ENCODE data around the gene ZNF439. TPM values are rescaled to one million over a fixed set of nuclear protein-coding genes. Genes with fewer than 3 reads are reported as not detected.
"Not testable (repeated sequence)": the region's sequence is repeated elsewhere in the genome, so short reads cannot be mapped to it uniquely, and the experiment has no call there.

Gene ZNF439
- total RNA-seq, 4 donors from 2014 or later, result 0.42 to 0.68 (median 0.46) TPM; not detected in 1

DNA sequence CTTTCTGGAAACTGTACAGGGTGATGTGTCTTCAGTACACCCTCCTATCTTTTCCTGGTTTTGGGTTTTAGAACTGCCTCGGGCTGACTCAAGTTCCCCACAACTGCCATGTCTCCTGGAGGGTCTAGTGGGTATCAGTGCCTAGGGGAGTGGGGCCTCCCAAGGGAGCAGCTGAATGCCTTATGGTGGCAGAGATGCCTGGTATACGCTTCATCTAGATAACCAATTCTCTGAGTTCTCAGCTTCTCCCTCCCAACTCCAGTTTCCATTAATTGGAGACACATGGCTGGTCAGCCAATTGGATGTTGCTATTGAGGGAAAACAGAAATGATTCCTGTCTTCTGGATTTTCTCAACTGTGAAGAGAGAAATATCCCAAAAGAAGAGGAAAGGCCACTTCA lies 12.8 kb downstream of the ZNF439 start:
- Histone ChIP-seq H3K9me3 (no peaks in the 10 kb centered on the region), H3K4me1 (no peaks in the 10 kb centered on the region), H3K27ac (no peak overlapping the region), H3K36me3 (no peaks in the 10 kb centered on the region), H3K4me3 (no peak overlapping the region), H3K27me3 (no peaks in the 10 kb centered on the region)
- TF ChIP-seq, protein P1, sequence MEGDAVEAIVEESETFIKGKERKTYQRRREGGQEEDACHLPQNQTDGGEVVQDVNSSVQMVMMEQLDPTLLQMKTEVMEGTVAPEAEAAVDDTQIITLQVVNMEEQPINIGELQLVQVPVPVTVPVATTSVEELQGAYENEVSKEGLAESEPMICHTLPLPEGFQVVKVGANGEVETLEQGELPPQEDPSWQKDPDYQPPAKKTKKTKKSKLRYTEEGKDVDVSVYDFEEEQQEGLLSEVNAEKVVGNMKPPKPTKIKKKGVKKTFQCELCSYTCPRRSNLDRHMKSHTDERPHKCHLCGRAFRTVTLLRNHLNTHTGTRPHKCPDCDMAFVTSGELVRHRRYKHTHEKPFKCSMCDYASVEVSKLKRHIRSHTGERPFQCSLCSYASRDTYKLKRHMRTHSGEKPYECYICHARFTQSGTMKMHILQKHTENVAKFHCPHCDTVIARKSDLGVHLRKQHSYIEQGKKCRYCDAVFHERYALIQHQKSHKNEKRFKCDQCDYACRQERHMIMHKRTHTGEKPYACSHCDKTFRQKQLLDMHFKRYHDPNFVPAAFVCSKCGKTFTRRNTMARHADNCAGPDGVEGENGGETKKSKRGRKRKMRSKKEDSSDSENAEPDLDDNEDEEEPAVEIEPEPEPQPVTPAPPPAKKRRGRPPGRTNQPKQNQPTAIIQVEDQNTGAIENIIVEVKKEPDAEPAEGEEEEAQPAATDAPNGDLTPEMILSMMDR (IDR thresholded peaks at IDR 0.05 in 4 of 5, conservative IDR thresholded peaks at IDR 0.05 in 1 of 5), result no peak
- no peak for TF ChIP-seq POLR2A (IDR thresholded peaks at IDR 0.05)
- DNase-seq (no peak), ATAC-seq (no peak)
- intact Hi-C loops (cut with DNase I; ENCODE audit: low total_unique reads), result no loop called here
- in situ Hi-C loops (cut with MboI; ENCODE audit: low sequenced_read_pairs in 4 of 4), result no loop called here

DNA sequence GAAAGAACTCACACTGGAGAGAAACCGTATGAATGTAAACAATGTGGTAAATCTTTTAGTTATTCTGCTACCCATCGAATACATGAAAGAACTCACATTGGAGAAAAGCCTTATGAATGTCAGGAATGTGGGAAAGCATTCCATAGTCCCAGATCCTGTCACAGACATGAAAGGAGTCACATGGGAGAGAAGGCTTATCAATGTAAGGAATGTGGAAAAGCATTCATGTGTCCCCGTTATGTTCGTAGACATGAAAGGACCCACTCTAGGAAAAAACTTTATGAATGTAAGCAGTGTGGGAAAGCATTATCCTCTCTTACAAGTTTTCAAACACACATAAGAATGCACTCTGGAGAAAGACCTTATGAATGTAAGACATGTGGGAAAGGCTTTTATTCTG lies 19.2 kb downstream of the ZNF439 start:
- Histone ChIP-seq H3K9me3 (peaks cover 0 to 20% (median 14%) of the 10 kb centered on the region in 3 donors), H3K36me3 (peaks cover 0 to 27% of the 10 kb centered on the region in 2 donors)
- H3K4me1 ChIP-seq; DNase-seq; H3K27ac ChIP-seq; H3K4me3 ChIP-seq; H3K27me3 ChIP-seq; in situ Hi-C loops (cut with MboI; ENCODE audit: low sequenced_read_pairs in 4 of 4); intact Hi-C loops (cut with DNase I; ENCODE audit: low total_unique reads); ATAC-seq: not testable (repeated sequence)

DNA sequence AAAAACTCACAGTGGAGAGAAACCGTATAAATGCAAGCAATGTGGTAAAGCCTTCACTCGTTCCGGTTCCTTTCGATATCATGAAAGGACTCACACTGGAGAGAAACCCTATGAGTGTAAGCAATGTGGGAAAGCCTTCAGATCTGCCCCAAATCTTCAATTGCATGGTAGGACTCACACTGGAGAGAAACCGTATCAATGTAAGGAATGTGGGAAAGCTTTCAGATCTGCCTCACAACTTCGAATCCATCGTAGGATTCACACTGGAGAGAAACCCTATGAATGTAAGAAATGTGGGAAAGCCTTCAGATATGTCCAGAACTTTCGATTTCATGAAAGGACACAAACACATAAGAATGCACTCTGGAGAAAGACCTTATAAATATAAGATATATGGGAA lies 19.7 kb downstream of the ZNF439 start:
- peaks cover 0 to 20% (median 14%) of the 10 kb centered on the region in 3 donors for H3K9me3 ChIP-seq
- ATAC-seq (no peak), DNase-seq (no peak)
- no peaks in the 10 kb centered on the region for H3K27me3 ChIP-seq
- no peak overlapping the region for H3K4me3 ChIP-seq
- intact Hi-C loops (cut with DNase I; ENCODE audit: low total_unique reads) (no loop called here), in situ Hi-C loops (cut with MboI; ENCODE audit: low sequenced_read_pairs in 4 of 4) (no loop called here)
- no peak for TF ChIP-seq POLR2A (IDR thresholded peaks at IDR 0.05)
- TF ChIP-seq, protein P1 (IDR thresholded peaks at IDR 0.05 in 4 of 5, conservative IDR thresholded peaks at IDR 0.05 in 1 of 5), result no peak
- no peaks in the 10 kb centered on the region for H3K4me1 ChIP-seq
- peaks cover 0 to 27% of the 10 kb centered on the region in 2 donors for H3K36me3 ChIP-seq
- H3K27ac ChIP-seq, result no peak overlapping the region

DNA sequence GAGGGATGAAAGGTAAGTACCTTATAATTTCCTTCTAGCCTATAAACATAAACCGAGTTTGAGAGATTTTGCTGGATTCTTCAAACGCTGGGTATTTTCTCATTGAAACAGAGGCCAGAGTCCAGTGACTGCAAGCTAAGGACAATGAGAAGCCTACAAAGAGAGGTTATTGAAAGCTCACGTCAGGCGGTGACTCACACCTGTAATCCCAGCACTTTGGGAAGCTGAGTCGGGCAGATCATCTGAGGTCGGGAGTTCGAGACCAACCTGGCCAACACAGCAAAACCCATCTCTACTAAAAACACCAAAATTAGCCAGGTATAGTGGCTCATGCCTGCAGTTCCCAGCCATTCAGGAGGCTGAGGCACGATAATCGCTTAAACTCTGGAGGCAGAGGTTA lies 24.1 kb downstream of the ZNF439 start:
- Histone ChIP-seq H3K9me3 (peaks cover 0 to 13% (median 8%) of the 10 kb centered on the region in 3 donors), H3K27ac (no peak overlapping the region), H3K4me3 (no peak overlapping the region), H3K36me3 (peaks cover 0 to 15% of the 10 kb centered on the region in 2 donors), H3K4me1 (no peaks in the 10 kb centered on the region), H3K27me3 (no peaks in the 10 kb centered on the region)
- TF ChIP-seq, protein P1 (IDR thresholded peaks at IDR 0.05 in 4 of 5, conservative IDR thresholded peaks at IDR 0.05 in 1 of 5), result no peak
- TF ChIP-seq POLR2A (IDR thresholded peaks at IDR 0.05), result no peak
- no peak for ATAC-seq
- no peak for DNase-seq
- intact Hi-C loops (cut with DNase I; ENCODE audit: low total_unique reads) (no loop called here), in situ Hi-C loops (cut with MboI; ENCODE audit: low sequenced_read_pairs in 4 of 4) (no loop called here)

DNA sequence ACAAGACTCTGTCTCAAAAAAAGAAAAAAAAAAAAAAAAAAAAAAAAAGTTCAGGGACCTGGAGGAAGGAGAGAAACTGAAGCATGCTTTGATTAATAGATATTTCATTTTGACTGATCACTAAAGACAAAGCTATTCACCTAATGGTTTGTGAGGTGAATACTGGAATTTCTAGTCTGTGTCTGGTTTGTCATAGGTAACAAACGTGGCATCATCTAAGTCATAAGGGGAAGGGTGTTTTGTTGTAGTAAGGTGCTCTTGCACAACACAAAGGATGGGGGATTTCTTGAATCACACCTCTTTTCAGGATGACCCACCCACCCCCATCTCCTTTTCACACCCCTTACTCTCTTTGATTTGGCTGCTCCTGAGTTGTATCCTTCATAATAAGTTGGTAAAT lies 25.2 kb downstream of the ZNF439 start:
- in situ Hi-C loops (cut with MboI; ENCODE audit: low sequenced_read_pairs in 4 of 4), result no loop called here
- H3K4me1 ChIP-seq, result no peaks in the 10 kb centered on the region
- TF ChIP-seq POLR2A (IDR thresholded peaks at IDR 0.05), result no peak
- TF ChIP-seq, protein P1 (IDR thresholded peaks at IDR 0.05 in 4 of 5, conservative IDR thresholded peaks at IDR 0.05 in 1 of 5), result no peak
- H3K4me3 ChIP-seq, result no peak overlapping the region
- H3K27ac ChIP-seq, result no peak overlapping the region
- ATAC-seq (no peak), DNase-seq (no peak)
- peaks cover 0 to 4% (median 0%) of the 10 kb centered on the region in 3 donors for H3K9me3 ChIP-seq
- peaks cover 0 to 5% of the 10 kb centered on the region in 2 donors for H3K36me3 ChIP-seq
- H3K27me3 ChIP-seq, result no peaks in the 10 kb centered on the region
- intact Hi-C loops (cut with DNase I; ENCODE audit: low total_unique reads), result no loop called here
